Ishikawa (cell line): ENCODE data around the gene LPP.

ENCODE experiments used
- CEBPB ChIP-seq: IDR thresholded peaks from 2 replicates; pipeline ENCODE4 v1.6.1; 2012
- CREB1 ChIP-seq: IDR thresholded peaks from 2 replicates; pipeline ENCODE4 v1.6.1; 2012; ENCODE audit warnings: low read depth
- EGR1 ChIP-seq: IDR thresholded peaks from 2 replicates; pipeline ENCODE4 v1.6.1; 2012
- EP300 ChIP-seq: IDR thresholded peaks from 2 replicates; pipeline ENCODE4 v1.6.1; 2012; ENCODE audit warnings: borderline replicate concordance
- FOXM1 ChIP-seq: IDR thresholded peaks from 2 replicates; pipeline ENCODE4 v1.6.1; 2012; ENCODE audit warnings: low read depth, borderline replicate concordance
- MAX ChIP-seq: IDR thresholded peaks from 2 replicates; pipeline ENCODE4 v1.6.1; 2012
- NFIC ChIP-seq: IDR thresholded peaks from 2 replicates; pipeline ENCODE4 v1.6.1; 2012
- RAD21 ChIP-seq: IDR thresholded peaks from 2 replicates; pipeline ENCODE4 v1.6.1; 2012; ENCODE audit warnings: low read depth
- REST ChIP-seq: IDR thresholded peaks from 2 replicates; pipeline ENCODE4 v1.6.1; 2012; ENCODE audit warnings: low read depth, mild to moderate bottlenecking
- TAF1 ChIP-seq: IDR thresholded peaks from 2 replicates; pipeline ENCODE4 v1.6.1; 2012; ENCODE audit warnings: low read depth, mild to moderate bottlenecking
- TCF12 ChIP-seq: IDR thresholded peaks from 2 replicates; pipeline ENCODE4 v1.6.1; 2012; ENCODE audit warnings: low read depth
- TEAD4 ChIP-seq: IDR thresholded peaks from 2 replicates; pipeline ENCODE4 v1.6.1; 2012
- USF1 ChIP-seq: IDR thresholded peaks from 2 replicates; pipeline ENCODE4 v1.6.1; 2012
- YY1 ChIP-seq: IDR thresholded peaks from 2 replicates; pipeline ENCODE4 v1.6.1; 2012; ENCODE audit warnings: low read depth
- ZBTB7A ChIP-seq: IDR thresholded peaks from 2 replicates; pipeline ENCODE4 v1.6.1; 2012; ENCODE audit warnings: low read depth

The LPP gene

GRCh38 chr3:188721312-188721711 is 567.4 kb downstream of the LPP start:
- TF ChIP-seq YY1, result no peak
- no peak for TF ChIP-seq RAD21
- no peak for TF ChIP-seq TEAD4
- TF ChIP-seq EP300, result no peak
- TF ChIP-seq MAX, result no peak
- no peak for TF ChIP-seq TAF1
- TF ChIP-seq NFIC, result no peak

GRCh38 chr3:188721990-188722389 is 568.0 kb downstream of the LPP start:
- TF ChIP-seq NFIC (no peak), TCF12 (no peak), TEAD4 (no peak), YY1 (no peak), EGR1 (no peak), CREB1 (no peak), EP300 (no peak), CEBPB (no peak), TAF1 (no peak), FOXM1 (no peak), ZBTB7A (no peak), USF1 (no peak), REST (no peak), MAX (no peak), RAD21 (no peak)

GRCh38 chr3:188722963-188723362 is 569.0 kb downstream of the LPP start:
- TF ChIP-seq YY1 (no peak), ZBTB7A (no peak), NFIC (no peak), TEAD4 (no peak), CEBPB (no peak), TCF12 (no peak), USF1 (no peak), MAX (no peak), REST (no peak), RAD21 (no peak), CREB1 (no peak), TAF1 (no peak), FOXM1 (no peak), EP300 (no peak), EGR1 (no peak)

- no peak for TF ChIP-seq YY1
- no peak for TF ChIP-seq EP300
- TF ChIP-seq TAF1, result no peak
- no peak for TF ChIP-seq RAD21
- no peak for TF ChIP-seq TCF12
- no peak for TF ChIP-seq CREB1
Observed at GRCh38 chr3:188727052-188727451, 573.1 kb downstream of the LPP start.

GRCh38 chr3:188728371-188728896 is 574.5 kb downstream of the LPP start:
- no peak for TF ChIP-seq TEAD4
- no peak for TF ChIP-seq EGR1
- no peak for TF ChIP-seq CREB1

GRCh38 chr3:188729422-188729821 is 575.5 kb downstream of the LPP start:
- TF ChIP-seq RAD21 (no peak), FOXM1 (no peak), TEAD4 (no peak), TAF1 (no peak), ZBTB7A (no peak), EP300 (no peak), EGR1 (no peak), TCF12 (no peak), CREB1 (no peak), YY1 (no peak), NFIC (no peak), MAX (no peak), USF1 (no peak)
